HEK293T (cell line): ENCODE results near the gene CDC40.
"Not testable (repeated sequence)": the region's sequence is repeated elsewhere in the genome, so short reads cannot be mapped to it uniquely, and the experiment has no call there.

Experiments
- BHLHE40 ChIP-seq: fragments of 450-650 bp; IDR thresholded peaks from 2 replicates; pipeline ENCODE4 v1.6.1; 2016; ENCODE audit warnings: mild to moderate bottlenecking, moderate library complexity, borderline replicate concordance
- FOXM1 ChIP-seq: fragments of 450-650 bp; IDR thresholded peaks from 2 replicates; pipeline ENCODE4 v1.6.1; 2017; ENCODE audit warnings: mild to moderate bottlenecking, borderline replicate concordance
- HDGF ChIP-seq: fragments of 450-650 bp; IDR thresholded peaks from 2 replicates; pipeline ENCODE4 v1.6.1; 2017; ENCODE audit warnings: antibody characterized with exemption, borderline replicate concordance
- L3MBTL2 ChIP-seq: fragments of 450-650 bp; conservative IDR thresholded peaks from 2 replicates; pipeline ENCODE4 v1.6.1; 2016; ENCODE audit warnings: mild to moderate bottlenecking
- PKNOX1 ChIP-seq: fragments of 450-650 bp; IDR thresholded peaks from 2 replicates; pipeline ENCODE4 v1.6.1; 2016
- SP1 ChIP-seq: fragments of 450-650 bp; IDR thresholded peaks from 2 replicates; pipeline ENCODE4 v1.6.1; 2017
- SUZ12 ChIP-seq: fragments of 450-650 bp; IDR thresholded peaks from 2 replicates; pipeline ENCODE4 v1.6.1; 2016; ENCODE audit warnings: mild to moderate bottlenecking
- ZNF384 ChIP-seq: fragments of 450-650 bp; IDR thresholded peaks from 2 replicates; pipeline ENCODE4 v1.6.1; 2016

GRCh38 chr6:110236007-110236406, 55.8 kb downstream of the CDC40 start:
- TF ChIP-seq BHLHE40, FOXM1, PKNOX1, HDGF, ZNF384, SP1, SUZ12, L3MBTL2: not testable (repeated sequence)
